ENCODE measurements around the gene LENG9.
"Not testable (repeated sequence)": the region's sequence is repeated elsewhere in the genome, so short reads cannot be mapped to it uniquely, and the experiment has no call there.

The LENG9 gene

DNA sequence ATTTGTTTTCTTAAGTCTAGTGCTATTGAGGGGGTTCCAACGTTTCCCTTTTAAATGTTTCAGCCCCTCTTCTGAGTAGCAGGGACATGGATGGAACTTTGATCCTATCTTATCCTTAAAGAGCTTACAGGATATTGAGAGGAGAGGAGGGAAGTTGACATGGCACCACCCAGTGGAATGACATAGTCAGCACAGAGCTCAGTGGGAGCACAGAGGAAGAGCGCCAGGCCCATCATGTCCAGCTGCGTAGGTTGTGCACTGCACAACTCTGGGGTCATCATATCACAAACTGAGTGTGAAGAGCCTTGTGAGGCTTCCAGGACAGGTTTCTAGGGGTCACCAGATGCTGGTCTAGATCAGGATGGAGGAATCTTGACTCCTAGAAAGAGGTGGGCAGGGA lies 14.1 kb upstream of the LENG9 start:
- DNase-seq: no peak

DNA sequence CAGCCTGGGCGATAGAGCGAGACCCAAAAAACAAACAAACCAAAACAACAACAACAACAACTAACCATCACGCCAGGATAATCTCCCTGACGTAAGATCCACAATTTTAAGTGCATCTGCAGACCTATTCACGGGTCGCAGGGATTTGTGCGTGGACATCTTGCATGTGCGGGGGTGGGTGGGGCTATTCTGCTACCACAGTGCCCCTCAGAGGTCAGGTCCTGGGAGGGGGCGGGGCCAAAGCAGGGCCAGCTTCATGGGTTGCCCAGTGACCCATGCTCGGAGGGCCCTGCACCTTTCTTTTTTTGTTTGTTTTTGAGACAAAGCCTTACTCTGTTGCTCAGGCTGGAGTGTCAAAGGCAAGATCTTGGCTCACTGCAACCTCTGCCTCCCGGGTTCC lies 12.1 kb upstream of the LENG9 start:
- no peak for DNase-seq

DNA sequence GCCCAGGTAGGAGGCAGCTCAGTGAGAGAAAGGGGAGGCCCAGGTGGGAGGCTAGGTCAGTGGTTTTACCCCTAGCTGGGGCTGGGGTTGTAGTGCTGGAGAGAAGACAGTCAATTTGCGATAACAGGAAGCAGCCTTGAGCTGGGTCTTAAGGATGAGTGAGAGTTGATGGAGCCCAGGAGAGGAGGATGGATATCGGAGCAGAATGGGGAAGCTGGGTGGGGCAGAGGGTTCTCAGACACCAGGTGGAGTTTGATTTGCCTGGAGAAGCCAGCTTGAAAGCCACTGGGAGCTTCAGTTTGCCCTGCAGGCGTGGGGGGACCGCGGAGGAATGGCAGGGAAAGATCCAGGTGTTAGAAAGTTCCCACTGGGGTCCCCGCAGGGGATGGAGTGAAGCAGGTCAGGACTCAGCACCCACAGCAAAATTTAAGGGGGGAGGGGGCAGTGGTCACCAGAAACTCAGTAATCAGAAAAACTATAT lies 10.4 kb upstream of the LENG9 start:
- peak; percentile 35 for DNase-seq

DNA sequence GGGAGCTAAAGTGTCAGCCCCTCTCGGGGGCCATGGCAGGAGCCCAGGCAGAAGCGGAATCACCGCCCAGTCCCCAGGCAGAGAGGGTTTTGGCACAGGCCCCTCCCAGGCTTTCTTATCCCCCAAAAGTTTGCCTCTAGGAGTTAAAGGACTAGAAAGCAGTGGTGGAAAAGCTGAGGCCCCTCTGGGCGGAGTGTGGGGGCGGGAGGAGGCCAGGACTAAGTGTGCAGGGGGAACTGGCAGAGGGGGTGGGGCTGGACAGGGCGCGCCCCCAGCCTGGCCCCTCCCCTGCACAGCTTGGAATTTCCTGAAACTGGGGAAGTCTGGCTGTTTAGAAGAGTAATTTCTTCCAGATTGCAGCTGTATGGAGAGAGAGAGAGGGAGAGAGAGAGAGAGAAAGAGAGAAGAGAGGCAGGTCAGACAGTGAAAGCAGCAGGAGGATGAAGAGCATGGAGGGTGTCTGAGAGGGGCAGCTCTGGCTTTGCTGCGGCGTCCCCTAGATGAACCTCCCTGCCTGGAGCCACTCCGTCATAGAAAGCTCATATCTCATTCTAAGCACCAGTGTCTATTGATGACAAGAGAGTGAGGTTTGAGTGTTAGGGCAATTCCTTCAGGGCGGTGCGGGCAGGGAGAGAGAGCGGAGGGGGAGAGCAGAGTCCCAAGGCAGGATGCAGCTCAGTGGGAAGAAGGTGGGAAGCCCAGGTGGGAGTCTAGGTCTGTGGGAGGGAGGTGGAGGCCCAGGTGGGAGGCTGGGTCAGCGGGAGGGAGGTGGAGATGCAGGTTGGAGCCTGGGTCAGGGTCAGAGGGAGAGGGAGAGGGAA lies 9.7 kb upstream of the LENG9 start, which contains the start of gene CDC42EP5:
Gene CDC42EP5 (minus strand): TSS at position 226 of the 821 bp plus-strand sequence. CDS start 7,749 bp downstream, outside the sequence.
- no peak for DNase-seq

DNA sequence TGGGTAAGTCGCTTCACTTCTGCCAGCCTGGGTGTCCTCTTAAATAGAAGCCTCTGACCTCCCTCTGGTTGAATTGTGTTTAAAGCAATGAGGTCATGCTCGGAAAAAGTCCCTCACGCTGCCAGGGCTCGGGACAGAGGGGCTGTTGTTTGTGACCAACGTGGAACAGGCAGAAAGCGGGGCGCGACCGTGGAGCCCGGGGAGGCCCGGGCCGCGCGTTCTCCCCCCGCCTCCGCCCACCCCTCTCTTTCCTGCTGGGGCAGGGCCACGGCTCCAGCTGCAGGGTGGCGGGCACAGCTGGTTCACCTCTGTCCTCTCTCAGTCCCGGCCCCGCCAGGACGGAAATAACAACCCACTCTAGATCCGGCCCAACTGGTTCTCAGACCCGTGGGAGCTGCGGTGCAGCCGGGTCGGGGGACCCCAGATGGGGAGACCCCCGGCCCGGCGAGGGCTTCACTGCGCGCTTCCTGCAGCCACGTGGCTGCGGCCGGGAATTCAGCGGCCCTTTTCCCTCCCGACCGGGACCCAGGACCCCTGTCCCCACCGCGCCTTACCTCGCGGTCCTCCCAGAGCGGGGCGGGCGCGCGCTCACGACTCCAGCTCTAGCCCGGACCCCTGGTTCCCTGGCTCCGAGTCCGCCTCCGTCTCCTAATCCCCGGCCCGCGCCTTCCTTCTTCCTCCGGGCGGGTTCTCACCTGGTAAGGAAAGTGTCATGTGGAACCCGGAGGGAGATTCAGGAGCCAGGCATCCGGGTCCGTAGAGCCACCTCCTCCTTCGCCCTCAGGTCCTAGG lies 7.6 kb upstream of the LENG9 start:
- DNase-seq: no peak

DNA sequence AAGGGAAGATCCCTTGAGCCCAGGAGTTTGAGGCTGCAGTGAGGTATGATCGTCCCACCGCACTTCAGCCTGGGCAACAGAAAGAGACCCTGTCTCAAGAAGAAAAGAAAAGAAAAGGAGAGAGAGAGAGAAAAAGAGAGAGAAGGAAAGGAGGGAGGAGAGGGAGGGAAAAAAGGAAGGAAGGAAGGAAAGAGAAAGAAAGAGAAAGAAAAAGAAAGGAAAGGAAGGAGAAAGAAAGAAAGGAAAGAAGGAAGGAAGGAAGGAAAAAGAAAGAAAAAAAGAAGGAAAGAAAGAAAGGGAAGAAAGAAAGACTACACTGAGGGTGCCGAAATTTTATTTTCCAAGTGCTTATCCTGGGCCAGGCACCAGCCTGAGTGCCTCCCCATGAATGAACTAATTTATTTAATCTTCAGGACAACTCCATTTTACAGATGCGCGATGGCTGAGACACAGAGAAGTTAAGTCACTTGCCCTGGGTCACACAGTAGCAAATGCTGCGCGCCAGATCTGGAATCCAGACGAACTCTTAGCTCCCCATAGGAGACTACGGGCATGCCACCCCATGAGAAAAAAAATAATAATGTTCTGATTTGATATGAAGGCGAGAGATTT lies 6.8 kb upstream of the LENG9 start:
- no peak for DNase-seq

DNA sequence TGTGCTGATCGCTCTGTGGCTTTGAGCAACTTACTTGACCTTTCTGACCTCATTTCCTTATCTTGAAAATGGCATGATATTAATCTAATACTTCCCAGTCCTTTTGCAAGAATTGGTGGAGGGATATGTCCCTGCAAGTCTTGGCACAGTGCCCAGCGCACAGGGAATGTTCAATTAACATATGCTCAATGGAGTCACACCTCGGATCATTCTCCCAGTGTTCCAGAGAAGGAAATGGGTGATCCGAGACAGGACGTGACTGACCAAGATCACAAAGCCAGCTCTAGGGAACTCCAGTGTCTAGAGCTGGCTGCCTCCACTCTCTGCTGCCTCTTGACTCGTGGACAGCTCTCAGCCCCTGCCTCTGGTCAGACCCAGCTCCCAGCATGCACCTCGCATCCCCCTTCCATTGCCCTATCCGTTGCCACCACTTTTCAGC lies 5.9 kb upstream of the LENG9 start:
- no peak for DNase-seq

DNA sequence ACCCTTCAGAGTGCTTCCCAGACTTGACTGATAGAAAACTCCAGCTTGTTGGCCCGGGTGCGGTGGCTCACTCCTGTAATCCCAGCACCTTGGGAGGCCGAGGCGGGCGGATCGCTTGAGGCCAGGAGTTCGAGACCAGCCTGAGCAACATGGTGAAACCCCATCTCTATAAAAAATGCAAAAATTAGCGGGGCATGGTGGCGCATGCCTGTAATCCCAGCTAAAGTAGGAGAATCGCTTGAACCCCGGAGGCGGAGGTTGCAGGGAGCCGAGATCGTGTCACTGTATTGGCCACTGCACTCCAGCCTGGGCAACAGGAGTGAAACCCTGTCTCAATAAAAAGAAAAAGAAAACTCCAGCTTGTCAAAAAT lies 2.5 kb upstream of the LENG9 start:
- not testable (repeated sequence) for DNase-seq

DNA sequence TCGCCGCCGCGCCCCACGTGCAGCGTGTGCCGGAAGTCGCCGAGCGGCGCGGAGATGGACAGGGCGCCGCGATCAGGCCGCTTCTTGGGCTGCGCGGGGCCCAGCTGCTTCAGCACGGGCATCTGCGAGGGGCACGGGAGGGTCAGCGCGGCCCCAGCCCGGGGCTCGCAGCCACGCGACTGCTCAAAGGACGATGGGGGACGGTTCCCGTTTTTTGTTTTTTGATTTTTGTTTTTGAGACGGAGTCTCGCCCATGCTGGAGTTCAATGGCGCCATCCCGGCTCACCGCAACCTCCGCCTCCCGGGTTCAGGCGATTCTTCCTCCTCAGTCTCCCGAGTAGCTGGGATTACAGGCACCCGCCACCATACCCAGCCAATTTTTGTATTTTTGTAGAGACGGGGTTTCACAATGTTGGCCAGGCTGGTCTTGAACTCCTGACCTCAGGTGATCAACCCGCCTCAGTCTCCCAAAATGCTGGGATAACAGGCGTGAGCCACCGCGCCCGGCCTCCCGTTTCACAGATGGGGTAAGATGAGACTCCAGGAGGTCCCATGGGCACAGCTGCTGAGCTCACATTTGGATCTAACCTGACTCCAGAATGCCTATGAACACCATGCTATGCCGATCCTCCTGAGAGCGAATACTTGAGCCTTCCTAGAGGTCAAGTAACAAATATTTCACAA lies 2.0 kb upstream of the LENG9 start:
- DNase-seq: no peak

DNA sequence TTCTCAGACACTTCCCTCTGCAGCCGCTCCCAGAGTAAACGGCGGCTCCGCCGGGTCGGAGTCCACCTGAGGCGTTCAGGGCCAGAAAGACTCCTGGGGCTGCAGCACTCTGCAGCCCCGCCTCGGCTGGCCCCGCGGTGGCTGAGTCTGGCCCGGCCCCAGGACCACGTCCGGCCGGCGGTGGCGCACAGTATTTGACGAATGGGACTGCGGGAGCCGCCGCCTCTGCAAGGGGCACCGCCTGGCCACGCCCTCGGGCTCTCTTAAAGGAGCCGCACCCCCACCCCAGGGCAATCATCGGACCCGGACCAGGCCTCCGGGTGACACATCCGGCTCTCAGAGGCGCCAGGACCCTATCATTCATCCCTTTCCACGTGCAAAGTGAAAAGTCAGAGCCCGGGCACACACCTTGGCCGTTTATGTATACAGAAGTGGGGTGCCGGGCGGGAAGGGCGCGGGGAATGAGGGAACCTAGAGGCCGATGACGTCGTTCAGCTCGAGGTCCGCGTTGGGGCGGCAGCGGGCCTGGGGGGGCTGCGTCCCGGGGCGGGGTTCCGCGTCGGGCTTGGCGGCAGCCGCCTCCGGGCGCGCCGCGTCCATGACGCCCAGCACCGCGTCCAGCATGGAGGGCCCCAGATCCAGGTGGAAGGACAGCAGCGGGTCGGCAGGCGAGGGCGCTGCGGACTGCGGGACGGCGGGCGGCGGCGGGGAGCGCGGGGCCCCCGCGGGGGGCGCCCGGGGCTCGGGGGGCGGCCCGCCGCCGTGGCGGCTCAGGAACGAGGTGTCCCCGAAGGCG lies 1.2 kb upstream of the LENG9 start:
- peak; percentile 97 for DNase-seq

DNA sequence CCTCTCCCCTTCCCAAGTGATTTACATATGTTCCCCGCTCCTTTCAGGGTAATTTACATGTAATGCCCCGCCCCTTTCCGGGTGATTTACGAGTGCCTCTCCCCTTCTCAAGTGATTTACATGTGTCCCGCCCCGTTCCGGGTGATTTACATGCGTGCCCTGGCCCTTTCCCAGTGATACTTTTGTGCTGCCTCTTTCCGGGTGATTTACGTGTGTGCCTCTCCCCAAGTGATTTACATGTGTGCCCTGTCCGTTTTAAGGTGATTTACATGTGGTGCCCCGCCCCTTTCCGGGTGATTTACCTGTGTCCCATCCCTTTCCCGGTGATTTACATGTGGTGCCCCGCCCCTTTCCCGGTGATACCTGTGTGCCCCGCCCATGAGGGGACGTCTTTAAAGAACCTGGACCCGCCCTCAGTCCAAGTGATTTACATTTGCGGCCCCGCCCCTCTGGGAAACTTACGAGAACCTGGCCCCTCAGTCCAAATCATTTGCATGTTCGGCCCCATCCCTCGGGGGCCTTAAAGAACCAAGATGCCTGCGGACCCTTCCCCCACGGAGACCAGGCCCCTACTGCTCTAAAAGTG lies 559 bp upstream of the LENG9 start:
- peak; percentile 100 for DNase-seq

DNA sequence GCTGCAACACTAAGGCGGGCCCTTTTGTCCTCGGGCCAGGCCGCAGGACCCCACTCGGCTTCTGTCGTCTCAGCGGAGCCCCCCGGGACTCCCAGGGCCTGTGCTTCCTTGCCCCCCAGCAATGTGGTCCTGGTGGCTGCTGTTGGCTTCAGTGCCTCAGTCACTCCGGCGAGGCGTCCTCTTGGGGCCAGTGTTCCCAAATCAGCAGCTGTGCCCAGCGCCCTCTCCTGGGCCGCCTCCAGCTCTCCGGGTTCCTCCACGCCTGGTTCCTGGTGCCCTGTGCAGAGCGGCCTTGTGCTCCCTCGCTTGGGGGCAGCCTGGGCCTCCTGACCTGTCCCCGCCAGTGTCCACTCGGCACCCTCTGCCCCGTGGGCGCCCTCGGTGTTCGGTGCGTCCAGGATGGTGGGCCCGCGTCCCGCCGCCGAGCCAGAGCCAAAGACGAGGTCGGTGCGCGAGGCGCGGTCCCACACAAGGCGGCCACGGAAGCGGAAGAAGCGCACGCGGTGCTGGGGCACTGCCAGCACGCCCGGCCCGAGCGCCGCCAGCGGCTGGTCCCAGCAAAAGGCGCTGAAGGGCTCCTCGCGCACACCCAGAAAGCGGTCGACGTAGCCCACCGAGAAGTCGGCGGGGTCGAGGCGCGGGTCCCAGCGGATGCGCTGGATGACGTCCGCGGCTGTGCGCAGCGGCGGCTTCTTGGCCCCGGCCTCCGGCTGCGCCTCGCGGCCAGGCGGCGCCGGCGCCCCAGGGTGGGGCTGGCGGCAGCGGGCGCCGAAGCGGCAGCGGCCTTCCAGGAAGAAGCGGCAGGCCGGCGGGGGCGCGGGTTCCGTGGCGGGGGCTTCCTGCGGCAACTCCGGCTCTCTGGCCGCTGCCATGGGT lies 685 bp downstream of the LENG9 start:
- DNase-seq: peak; percentile 71

DNA sequence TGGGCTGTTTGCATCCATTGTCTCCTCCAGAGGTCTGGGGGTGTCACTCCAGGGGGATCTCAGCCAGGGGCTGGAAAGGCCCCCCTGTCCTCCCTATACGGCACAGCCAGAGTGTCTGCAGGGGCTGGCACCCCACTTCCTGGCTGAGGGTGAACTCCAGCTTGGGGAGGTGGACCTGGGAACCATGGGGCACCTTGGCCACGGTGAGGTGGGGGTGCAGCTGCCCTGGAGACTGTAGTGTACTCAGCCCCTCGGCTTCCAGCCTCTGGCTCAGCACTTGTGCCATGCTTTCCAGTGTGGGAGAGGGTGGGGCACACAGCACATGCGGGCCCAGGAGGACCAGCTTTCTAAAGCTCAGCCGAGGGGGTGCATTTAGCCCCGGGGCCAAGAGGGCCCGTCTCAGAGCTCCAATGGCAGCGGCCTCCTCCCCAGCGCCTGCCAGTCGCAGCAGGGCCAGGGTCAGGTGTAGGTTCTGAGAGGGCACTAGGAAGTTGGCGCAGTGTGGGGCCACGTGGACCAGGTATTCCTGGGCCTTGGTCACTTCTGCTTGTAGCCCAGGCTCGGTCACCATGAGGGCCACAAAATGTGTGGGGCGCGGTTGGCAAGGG lies 1.4 kb downstream of the LENG9 start:
- DNase-seq: no peak

DNA sequence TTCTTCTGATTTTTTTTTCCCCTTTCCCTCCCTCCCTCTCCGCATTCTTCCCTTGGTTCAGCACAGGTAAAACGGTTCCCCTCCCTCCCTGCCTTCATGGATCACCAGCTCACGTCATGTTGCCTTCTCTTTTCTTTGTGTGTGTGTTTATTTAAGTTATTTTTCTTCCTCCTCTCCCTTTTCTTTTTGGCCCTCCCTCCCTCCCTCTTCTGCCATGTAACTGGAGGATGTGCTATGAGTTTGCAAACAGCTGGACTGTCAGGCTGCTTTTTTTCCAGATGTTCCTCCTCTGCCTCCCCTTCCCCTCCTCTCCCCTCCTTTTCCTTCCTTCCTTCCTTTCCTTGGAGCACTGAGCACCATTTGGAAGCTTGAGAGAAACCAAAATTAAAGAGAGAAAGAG lies 2.0 kb downstream of the LENG9 start:
- no peak for DNase-seq

DNA sequence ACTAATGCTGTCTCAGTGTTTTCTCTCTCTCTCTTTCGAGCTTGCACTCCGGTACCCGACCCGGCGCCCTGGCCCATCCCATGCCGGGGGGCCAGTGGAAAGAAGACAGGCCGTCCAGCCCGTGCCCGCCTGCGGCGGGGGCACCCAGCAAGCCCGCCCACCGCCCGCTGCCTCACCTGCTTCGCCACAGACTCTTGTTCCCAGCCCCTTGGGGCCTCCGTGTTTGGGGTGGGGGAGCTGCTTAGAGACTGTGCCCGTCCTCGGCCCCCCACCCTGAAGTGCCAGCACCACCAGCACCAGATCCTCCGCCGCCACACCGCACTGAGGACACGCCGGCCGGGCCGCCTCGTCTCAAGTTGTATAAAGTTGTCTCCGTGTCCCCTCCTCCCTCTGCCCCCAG lies 2.4 kb downstream of the LENG9 start:
- DNase-seq: no peak

DNA sequence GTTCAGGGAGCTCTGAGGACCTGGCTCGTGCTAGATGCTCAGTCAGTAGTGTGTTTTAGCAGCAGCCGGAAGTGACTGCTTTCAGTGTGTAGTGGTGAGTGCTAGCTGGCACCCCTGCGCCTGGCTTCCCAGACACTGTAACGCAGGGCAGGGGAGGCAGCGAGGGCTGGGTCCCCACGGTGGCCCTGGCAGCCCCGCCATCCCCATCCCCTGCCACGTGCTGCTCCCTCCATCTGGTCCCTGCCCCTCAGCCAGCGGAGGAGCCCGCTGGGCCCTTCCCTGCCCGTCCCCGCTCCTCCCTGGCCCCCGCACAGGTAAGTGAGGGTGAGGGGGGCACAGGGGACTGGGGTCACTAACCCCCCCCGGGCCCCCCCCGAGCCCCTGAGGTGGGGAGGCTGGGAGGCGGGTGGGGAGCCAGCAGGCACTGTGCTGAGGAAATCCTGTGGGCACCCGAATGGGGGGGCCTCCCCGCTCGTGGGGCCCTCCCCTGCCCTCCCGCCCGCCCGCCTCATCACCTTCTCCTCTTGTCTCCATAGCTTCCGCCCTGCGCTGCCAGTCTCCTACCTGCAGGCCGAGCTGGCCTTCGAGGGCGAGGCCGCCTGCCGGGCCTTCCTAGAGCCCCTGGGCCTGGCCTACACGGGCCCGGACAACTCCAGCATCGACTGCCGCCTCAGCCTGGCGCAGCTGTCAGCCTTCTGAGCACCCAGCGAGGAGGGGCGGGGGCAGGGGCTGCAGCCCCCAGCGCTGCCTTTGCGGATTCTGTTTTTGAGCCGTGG lies 3.2 kb downstream of the LENG9 start:
- no peak for DNase-seq

DNA sequence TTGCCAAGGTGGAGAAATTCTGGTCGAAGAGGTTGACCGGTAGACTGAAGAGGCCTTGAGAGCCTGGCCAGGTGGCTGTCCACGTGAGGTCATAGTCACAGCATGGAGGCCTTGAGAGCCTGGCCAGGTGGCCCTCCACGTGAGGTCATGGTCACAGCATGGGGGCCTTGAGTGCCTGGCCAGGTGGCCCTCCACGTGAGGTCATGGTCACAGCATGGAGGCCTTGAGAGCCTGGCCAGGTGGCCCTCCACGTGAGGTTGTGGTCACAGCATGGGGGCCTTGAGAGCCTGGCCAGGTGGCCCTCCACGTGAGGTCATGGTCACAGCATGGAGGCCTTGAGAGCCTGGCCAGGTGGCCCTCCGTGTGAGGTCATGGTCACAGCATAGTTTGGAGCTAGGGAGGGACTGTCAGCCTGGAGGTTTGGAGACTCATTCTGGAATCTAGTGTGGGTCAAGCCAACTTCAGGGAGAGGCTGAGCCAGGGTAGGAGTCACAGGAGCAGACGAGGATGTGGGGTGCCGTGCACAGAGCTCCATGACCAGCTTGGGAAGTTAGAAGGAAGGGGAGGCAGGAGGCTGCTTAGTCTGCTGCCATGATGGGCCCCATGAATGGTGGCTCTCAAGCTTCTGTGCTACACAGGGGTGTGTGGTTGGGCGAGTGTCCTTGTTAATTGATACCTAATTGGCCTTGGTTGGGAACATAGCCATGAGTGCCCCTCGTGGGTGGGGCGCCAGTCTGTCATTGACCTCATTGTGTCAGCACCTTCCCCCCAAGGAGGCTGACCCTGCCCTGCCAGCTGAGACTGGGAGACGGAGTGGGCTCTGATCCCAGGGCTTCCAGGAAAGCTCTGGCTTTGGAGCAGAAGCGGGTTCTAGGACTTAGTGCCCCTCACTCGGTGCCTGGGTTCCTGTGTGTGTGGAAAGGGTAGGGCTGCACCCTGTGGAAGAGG lies 4.0 kb downstream of the LENG9 start:
- no peak for DNase-seq

DNA sequence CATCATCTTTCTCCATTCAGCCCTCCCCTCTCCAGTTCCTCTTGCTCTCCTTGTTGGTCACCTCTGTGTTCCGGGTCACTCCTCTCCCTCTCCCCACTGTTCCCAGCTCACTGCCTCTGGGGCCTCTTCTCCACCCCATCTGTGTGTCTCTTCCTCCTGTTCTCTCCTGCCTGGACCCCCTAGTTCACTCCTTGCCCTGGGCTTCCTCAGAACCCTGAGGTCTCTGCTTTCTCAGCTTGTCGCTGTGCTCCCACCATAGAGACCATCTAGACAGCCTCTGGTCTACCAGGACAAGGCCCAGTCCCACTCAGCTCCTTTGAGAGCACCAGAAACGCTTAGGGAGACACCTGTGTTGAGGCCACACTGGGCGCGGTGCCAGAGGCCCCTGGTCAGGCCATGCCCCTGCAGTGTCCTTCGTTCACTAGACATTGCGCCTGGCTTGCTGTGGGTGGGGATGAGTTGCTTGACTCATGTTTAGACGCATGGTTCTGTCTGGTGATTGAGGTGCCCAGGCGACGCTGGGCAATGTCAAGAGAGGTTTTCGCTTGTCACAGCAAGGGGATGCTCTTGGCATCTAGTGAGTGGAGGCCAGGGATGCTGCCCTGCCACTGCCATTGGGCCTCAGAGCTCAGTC lies 4.8 kb downstream of the LENG9 start:
- DNase-seq: no peak
